NOMO-1 (cell line): Measurements from ENCODE around the gene NIT2.
A peak's percentile ranks its signal among the peaks of the same experiment; 100 is the strongest.
"Not testable (repeated sequence)": the region's sequence is repeated elsewhere in the genome, so short reads cannot be mapped to it uniquely, and the experiment has no call there.

Source experiments
- DNase-seq, 2 experiments: peaks; one replicate each; lab custom pipeline; 2025; ENCODE audit not compliant: unreplicated experiment in 2 of 2; lab: John Stamatoyannopoulos, UW

The NIT2 gene, protein sequence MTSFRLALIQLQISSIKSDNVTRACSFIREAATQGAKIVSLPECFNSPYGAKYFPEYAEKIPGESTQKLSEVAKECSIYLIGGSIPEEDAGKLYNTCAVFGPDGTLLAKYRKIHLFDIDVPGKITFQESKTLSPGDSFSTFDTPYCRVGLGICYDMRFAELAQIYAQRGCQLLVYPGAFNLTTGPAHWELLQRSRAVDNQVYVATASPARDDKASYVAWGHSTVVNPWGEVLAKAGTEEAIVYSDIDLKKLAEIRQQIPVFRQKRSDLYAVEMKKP

GRCh38 chr3:100334488-100335351, at the start of gene NIT2:
Gene NIT2, plus strand, starts transcription at chr3:100334757. Its CDS starts 35 bp downstream, at chr3:100334792.
- DNase-seq = peak; percentile 81 to 88

DNA sequence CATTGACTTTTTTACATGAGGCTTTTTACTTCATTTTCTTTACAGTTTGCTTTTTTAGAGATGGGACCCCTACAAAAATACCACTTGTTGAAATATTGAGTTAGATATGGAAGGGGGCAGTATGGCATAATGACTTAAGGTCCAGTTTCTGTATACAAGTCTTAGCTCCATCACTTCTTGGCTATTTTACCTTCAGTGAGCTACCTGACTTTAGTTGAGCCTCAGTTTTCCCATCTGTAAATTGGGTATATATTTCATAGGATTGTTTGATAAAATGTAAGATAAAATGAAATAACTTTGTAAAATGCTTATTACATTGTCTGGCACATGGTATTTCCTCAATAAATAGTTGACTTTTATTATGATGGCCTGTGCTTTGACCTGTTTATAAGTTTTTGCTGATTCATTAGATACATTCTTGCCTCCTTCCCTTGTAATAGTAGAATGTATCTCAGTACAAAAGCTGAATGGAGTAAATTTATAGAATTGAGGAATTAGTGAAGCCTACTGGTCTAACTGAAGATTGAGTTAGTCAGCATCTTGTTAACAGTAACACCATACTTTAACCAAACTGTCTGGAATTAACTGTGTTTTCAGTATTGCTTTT, 46.2 kb upstream of the NIT2 start:
- no peak for DNase-seq

DNA sequence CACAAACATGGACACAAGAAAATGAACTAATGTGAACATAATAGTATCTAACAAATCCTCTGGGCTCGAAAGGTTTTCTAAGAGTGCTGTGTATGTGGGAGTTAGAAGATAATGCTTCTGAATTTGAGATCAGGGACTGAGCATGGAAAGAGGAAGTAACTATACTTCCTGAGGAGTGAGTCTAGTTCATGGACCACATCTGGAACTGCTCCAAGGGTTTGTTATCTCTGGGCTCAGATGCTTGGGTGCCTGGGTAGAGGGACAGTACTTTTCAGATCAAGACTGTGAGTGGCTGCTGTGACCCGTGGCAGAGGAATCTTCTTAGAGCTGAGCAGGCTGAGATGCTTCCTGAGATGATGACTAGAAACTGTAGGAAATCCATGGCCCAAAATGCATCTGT, 45.2 kb upstream of the NIT2 start:
- DNase-seq = peak in 1 of 2 experiments; percentile 30

- no peak for DNase-seq
Observed at GRCh38 chr3:100295089-100295488, 39.5 kb upstream of the NIT2 start.

GRCh38 chr3:100297784-100298183, 36.8 kb upstream of the NIT2 start:
- no peak for DNase-seq

DNA sequence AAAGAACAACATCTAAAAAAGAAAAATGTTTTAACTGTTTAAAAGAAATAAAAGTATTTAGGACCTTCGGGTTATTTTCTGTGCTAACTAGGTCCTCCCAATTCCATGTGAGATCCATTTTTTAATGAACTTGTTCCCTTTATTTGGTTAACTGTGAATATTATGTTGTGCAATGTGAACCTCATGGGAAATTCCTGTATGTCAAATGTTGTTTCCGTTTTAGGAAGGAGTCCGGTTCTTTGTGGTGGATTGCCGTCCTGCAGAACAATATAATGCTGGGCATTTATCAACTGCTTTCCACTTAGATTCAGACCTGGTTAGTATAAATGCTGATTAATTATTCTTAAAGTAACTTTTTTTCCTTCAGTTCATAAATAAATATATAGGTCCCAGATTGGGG, 35.5 kb upstream of the NIT2 start:
- no peak for DNase-seq

DNA sequence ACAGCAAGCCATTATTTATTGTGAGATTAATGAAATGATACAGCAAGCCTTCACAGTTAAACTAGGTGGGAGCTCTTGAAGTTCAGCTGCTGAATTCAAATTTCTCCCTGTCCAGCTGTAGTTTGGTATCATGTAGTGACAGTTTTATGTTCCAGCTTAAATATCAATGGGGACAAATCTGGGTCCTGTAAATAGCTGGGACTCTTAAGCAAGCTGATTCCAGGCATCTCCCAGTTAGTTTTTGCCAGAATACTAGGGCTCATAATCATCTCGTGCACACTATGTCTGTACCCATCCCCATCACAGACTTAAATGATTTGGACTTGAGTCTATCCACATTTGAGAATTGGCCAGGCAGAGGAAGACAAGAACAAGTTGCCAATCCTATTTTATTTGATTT, 27.9 kb upstream of the NIT2 start:
- no peak for DNase-seq

DNA sequence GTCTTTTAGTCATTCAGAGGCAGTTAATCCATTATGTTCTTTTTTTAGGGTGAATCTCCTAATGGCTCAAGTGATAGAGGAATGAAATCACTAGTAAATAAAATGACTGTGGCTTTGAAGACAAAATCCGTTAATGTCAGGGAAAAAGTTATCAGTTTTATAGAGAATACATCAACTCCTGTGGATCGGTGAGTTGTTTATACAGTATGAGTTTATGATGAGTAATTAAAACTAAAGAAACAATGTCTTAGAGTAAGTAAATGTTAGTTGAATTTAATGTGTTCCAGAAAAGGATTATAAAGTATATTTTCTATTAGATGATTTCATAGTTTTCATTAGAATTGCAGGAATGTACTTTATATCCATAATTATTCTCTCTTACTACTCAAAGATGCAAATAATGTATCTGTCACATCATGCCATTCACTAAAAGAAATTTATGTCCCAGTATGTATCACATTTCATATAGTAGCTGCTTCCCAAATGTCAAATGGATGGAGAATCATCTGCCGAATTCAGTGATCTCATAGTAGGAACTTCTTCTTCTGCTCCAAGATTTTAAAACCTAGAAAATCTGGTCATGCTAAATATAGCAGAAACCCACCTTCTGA, 24.1 kb upstream of the NIT2 start:
- no peak for DNase-seq

DNA sequence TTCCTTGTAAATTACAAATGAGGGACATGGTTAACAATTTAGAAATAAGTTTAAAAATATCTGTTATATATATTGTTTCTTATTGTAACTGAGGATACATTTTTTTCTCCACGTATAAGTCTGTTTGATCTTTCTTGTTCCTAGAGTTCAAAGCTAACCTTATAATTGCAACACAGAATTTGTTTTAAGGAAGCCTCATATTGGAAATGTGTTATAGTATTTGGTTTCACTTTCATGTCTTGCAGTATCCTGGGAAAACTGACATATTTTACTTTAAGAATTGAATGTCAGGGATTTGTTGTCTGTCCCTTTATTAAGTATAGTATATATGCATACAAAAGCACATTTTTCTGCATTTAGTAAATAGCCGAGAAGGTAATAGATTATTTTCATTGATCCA, 23.5 kb upstream of the NIT2 start:
- no peak for DNase-seq

DNA sequence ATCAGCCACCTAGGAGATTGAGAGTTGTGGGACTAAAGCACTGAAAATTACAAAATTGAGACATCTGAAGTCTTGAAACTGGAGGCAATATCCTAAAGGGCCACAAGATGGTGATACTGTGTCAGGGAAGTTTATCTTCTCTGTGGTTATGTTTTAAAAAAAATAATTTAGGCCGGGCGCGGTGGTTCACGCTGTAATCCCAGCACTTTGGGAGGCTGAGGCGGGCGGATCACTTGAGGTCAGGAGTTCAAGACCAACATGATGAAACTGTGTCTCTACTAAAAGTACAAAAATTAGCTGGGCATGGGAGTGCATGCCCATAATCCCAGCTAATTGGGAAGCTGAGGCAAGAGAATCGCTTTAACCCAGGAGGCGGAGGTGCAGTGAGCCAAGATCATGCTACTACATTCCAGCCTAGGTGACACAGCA, 17.9 kb upstream of the NIT2 start:
- peak; percentile 34 to 50 for DNase-seq

- no peak for DNase-seq
Observed at GRCh38 chr3:100317912-100318311, 16.6 kb upstream of the NIT2 start.

GRCh38 chr3:100319951-100320350, 14.6 kb upstream of the NIT2 start:
- DNase-seq = no peak

GRCh38 chr3:100324044-100324443, 10.5 kb upstream of the NIT2 start:
- no peak for DNase-seq

- DNase-seq = no peak
Observed at GRCh38 chr3:100325827-100326226, 8.7 kb upstream of the NIT2 start.

DNA sequence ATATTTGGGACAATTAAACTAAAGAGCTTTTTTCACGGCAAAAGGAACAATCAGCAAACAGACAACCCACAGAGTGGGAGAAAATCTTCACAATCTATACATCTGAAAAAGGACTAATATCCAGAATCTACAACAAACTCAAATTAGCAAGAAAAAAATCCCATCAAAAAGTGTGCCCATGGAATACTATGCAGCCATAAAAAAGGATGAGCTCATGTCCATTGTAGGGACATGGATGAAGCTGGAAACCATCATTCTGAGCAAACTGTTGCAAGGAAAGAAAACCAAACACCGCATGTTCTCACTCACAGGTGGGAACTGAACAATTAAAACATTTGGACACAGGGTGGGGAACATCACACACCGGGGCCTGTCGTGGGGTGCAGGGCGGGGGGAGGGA, 7.2 kb upstream of the NIT2 start:
- not testable (repeated sequence) for DNase-seq

DNA sequence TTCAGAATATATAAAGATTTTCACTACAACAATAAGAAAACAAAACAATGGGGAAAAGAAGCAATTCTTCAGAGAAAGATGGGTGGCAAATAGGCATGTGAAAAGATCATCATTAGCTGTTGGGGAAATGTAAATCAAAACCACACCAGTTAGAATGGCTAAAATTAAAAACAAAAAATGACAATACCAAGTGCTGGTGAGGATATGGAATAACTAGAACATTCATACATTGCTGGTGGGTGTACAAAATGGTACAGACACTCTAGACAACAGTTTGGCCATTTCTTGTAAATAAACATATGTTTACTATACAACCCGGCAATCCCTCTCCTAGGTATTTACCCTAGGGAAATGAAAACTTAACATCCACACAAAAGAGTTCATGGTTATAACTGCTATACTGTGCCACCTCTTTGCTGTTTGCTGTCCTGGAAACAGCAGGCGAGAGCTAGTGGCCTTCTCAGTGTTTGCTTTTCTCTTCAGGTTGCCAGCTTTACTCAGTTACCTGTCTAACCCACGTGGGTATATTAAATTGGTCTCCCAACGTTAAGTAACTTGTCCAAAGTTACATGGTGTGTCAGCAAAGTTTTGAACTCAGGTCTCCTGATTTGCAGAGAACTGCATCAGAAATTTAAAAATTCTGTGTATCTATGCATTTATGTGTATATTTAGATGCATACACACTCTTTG, 4.6 kb upstream of the NIT2 start:
- no peak for DNase-seq

- DNase-seq = no peak
Observed at GRCh38 chr3:100330651-100331050, 3.9 kb upstream of the NIT2 start.

DNA sequence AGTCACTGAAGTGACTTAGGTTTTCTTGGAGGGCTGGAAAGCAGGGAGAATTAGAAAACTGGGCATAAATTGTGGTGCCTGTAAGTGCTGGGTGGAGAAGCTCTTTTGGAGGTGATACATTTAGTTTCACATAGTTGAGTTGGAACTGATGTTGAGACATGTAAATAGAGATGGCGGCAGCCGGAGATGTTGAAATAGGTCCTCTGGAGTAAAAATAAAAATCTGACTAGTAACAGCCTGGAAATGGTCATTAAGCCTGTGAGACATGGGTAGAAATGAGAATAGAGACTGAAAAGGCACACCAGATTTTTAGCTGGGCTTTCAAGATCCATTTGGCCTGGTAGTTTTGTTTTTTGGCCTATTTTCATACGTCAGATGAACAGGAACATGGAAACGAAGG, 2.9 kb upstream of the NIT2 start:
- DNase-seq = peak; percentile 1 to 5

- DNase-seq = no peak
Observed at GRCh38 chr3:100333051-100333450, 1.5 kb upstream of the NIT2 start.

DNA sequence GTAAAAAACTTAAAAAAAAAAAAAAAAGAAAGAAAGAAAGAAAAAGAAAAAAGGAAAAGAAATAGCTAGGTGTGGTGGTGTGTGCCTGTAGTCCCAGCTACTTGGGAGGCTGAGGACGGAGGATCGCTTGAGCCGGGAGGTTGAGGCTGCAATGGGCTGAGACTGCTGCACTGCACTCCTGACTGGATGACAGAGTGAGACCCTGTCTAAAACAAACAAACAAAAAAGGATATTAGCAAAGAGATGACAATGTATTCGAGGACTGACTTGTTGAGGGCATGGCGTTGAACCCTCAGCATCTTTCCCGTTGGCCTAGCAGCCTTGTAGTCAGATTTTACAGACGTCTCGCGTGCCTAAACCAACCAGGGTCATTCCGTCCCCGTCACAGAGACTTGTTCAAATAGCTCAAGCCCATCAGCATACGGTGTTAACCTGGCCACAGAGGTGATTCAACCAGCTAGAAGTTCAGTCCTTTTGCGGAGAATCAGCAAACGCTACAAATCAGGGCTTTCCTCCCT, 528 bp upstream of the NIT2 start:
- no peak for DNase-seq
